H1 (cell line): ENCODE results near the gene TELO2. TPM values are rescaled to one million over a fixed set of nuclear protein-coding genes. Genes with fewer than 3 reads are reported as not detected.

ENCODE experiments used
- CTCF ChIA-PET: fragments of 300-600 bp; sonication (Branson Sonifier 250); formaldehyde crosslinking; loops from one replicate; lab custom pipeline; 2021; ENCODE audit not compliant: partially characterized antibody; lab: Charles Lee
- POLR2A ChIA-PET: fragments of 300-600 bp; sonication (Branson Sonifier 250); formaldehyde crosslinking; loops from one replicate; lab custom pipeline; 2021; ENCODE audit warnings: inconsistent platforms; ENCODE audit not compliant: partially characterized antibody; lab: Charles Lee
- DNase-seq, 2 experiments: peaks; one replicate each; pipeline versions ENCODE4 v3.0.0 to v3.0.0-alpha.2; 2010 to 2022; ENCODE audit warnings: low spot score in 2 of 2, low read depth in 1 of 2, mixed read lengths in 1 of 2
- FAIRE-seq: peaks from 2 replicates; lab custom pipeline; 2011; peaks lifted over from hg19 to GRCh38; lab: Jason Lieb, UNC
- H2AFZ ChIP-seq: 2 replicates; pipeline ENCODE4 v1.8.1; 2012; ENCODE audit warnings: low read length, inconsistent platforms
- H2AK5ac ChIP-seq: 2 replicates; pipeline ENCODE4 v1.6.1; 2013; ENCODE audit warnings: low read depth, low read length
- H2BK120ac ChIP-seq: replicated peaks from 2 replicates; pipeline ENCODE3; 2013; ENCODE audit warnings: low read depth, low read length, inconsistent platforms
- H2BK12ac ChIP-seq: 2 replicates; pipeline ENCODE4 v1.6.1; 2013; ENCODE audit warnings: low read depth, low read length
- H2BK15ac ChIP-seq: 2 replicates; pipeline ENCODE4 v1.6.1; 2013; ENCODE audit warnings: low read length
- H2BK20ac ChIP-seq: 2 replicates; pipeline ENCODE4 v1.6.1; 2013; ENCODE audit warnings: low read length
- H2BK5ac ChIP-seq: 2 replicates; pipeline ENCODE4 v1.6.1; 2013; ENCODE audit warnings: low read depth, low read length
- H3K14ac ChIP-seq: 2 replicates; pipeline ENCODE4 v1.6.1; 2013; ENCODE audit warnings: inconsistent platforms; ENCODE audit not compliant: insufficient read length
- H3K18ac ChIP-seq: 2 replicates; pipeline ENCODE4 v1.6.1; 2013; ENCODE audit warnings: low read length; ENCODE audit errors: extremely low read depth
- H3K23ac ChIP-seq: 2 replicates; pipeline ENCODE4 v1.6.1; 2013; ENCODE audit warnings: inconsistent platforms; ENCODE audit not compliant: insufficient read length
- H3K23me2 ChIP-seq: 2 replicates; pipeline ENCODE4 v1.6.1; 2013; ENCODE audit warnings: low read depth, low read length
- H3K27ac ChIP-seq: 2 replicates; pipeline ENCODE4 v1.6.1; 2011; ENCODE audit warnings: low read depth, low read length, inconsistent platforms
- H3K27me3 ChIP-seq, 4 experiments: replicated peaks in 1 of 4; 1 replicate in 1 of 4; 2 replicates in 3 of 4; pipeline versions ENCODE4 v1.6.1 to v1.8.1; 2011 to 2013; ENCODE audit warnings: low read length in 3 of 4, mild to moderate bottlenecking in 3 of 4, inconsistent platforms in 2 of 4, mixed read lengths in 2 of 4, moderate library complexity in 1 of 4; ENCODE audit not compliant: control insufficient read depth in 3 of 4, insufficient read depth in 3 of 4; ENCODE audit errors: extremely low read depth in 1 of 4
- H3K36me3 ChIP-seq, 4 experiments: 2 replicates each; pipeline versions ENCODE4 v1.6.1 to v1.8.1; 2011 to 2013; ENCODE audit warnings: mild to moderate bottlenecking in 4 of 4, low read length in 3 of 4, moderate library complexity in 2 of 4, control low read depth in 1 of 4, inconsistent platforms in 1 of 4; ENCODE audit not compliant: insufficient read depth in 4 of 4, control insufficient read depth in 2 of 4
- H3K4ac ChIP-seq: replicated peaks from 2 replicates; pipeline ENCODE3; 2013; ENCODE audit warnings: low read length, low read depth, mixed read lengths, inconsistent platforms; ENCODE audit not compliant: insufficient read length
- H3K4me1 ChIP-seq, 4 experiments: replicated peaks in 1 of 4; 1 replicate in 1 of 4; 2 replicates in 3 of 4; pipeline versions ENCODE4 v1.6.1 to v1.8.1; 2011 to 2013; ENCODE audit warnings: low read length in 3 of 4, inconsistent platforms in 2 of 4, mixed read lengths in 1 of 4; ENCODE audit not compliant: insufficient read depth in 4 of 4, control insufficient read depth in 3 of 4
- H3K4me2 ChIP-seq, 2 experiments: 2 replicates each; pipeline versions ENCODE4 v1.6.1 to v1.8.1; 2011 to 2013; ENCODE audit warnings: low read depth in 2 of 2, low read length in 2 of 2, control low read depth in 1 of 2, inconsistent platforms in 1 of 2, mild to moderate bottlenecking in 1 of 2; ENCODE audit not compliant: insufficient read depth in 1 of 2
- H3K4me3 ChIP-seq, 4 experiments: fragments of 200-600, 300-600 bp in 1 of 4; sonication (generic), shearing (Covaris generic), sonication (Bioruptor Twin) in 1 of 4; 2 replicates each; pipeline versions ENCODE4 v1.5.1 to v1.8.1; 2011 to 2016; ENCODE audit warnings: low read length in 4 of 4, low read depth in 3 of 4, control low read depth in 2 of 4, inconsistent platforms in 2 of 4, mild to moderate bottlenecking in 2 of 4, mixed read lengths in 1 of 4, moderate library complexity in 1 of 4; ENCODE audit not compliant: insufficient read depth in 2 of 4; ENCODE audit errors: extremely low read depth in 1 of 4
- H3K56ac ChIP-seq: replicated peaks from 2 replicates; pipeline ENCODE3; 2013; ENCODE audit warnings: low read depth, mild to moderate bottlenecking, mixed read lengths, low read length, inconsistent platforms; ENCODE audit not compliant: insufficient read length
- H3K79me1 ChIP-seq: 2 replicates; pipeline ENCODE4 v1.6.1; 2013; ENCODE audit warnings: low read depth, low read length, control low read depth
- H3K79me2 ChIP-seq, 2 experiments: 2 replicates each; pipeline versions ENCODE4 v1.6.1 to v1.8.1; 2012 to 2013; ENCODE audit warnings: low read length in 2 of 2, mild to moderate bottlenecking in 2 of 2, inconsistent platforms in 1 of 2; ENCODE audit not compliant: insufficient read depth in 2 of 2, control insufficient read depth in 1 of 2
- H3K9ac ChIP-seq, 4 experiments: replicated peaks in 1 of 4; 1 replicate in 1 of 4; 2 replicates in 3 of 4; pipeline versions ENCODE4 v1.6.1 to v1.8.1; 2011 to 2013; ENCODE audit warnings: low read depth in 3 of 4, low read length in 3 of 4, control low read depth in 2 of 4, mild to moderate bottlenecking in 2 of 4, moderate library complexity in 2 of 4, inconsistent platforms in 1 of 4; ENCODE audit errors: extremely low read depth in 1 of 4
- H3K9me3 ChIP-seq, 2 experiments: 2 replicates each; pipeline versions ENCODE4 v1.6.1 to v1.8.1; 2012 to 2013; ENCODE audit warnings: mild to moderate bottlenecking in 2 of 2, moderate library complexity in 2 of 2, control low read depth in 1 of 2, inconsistent platforms in 1 of 2, low read depth in 1 of 2, low read length in 1 of 2, mixed read lengths in 1 of 2; ENCODE audit not compliant: insufficient read depth in 2 of 2
- H4K20me1 ChIP-seq, 2 experiments: replicated peaks in 1 of 2; 2 replicates each; pipeline versions ENCODE3 to v1.8.1; 2011 to 2013; ENCODE audit warnings: inconsistent platforms in 2 of 2, low read length in 2 of 2, mild to moderate bottlenecking in 1 of 2; ENCODE audit not compliant: insufficient read depth in 2 of 2, control insufficient read depth in 1 of 2
- H4K5ac ChIP-seq: 2 replicates; pipeline ENCODE4 v1.6.1; 2013; ENCODE audit warnings: low read length, low read depth, mixed read lengths, inconsistent platforms; ENCODE audit not compliant: insufficient read length
- H4K8ac ChIP-seq: 2 replicates; pipeline ENCODE4 v1.8.0; 2013; ENCODE audit warnings: mild to moderate bottlenecking, moderate library complexity, low read length, inconsistent platforms; ENCODE audit not compliant: insufficient read depth; ENCODE audit errors: extremely low read depth
- H4K91ac ChIP-seq: replicated peaks from 2 replicates; pipeline ENCODE3; 2013; ENCODE audit warnings: low read length, mixed read lengths, inconsistent platforms; ENCODE audit not compliant: insufficient read length
- CTCF ChIP-seq, 3 experiments: IDR thresholded peaks; 1 replicate in 2 of 3; 2 replicates in 1 of 3; pipeline versions ENCODE4 v1.5.1 to v1.6.1; 2011; ENCODE audit warnings: low read length in 3 of 3, mild to moderate bottlenecking in 3 of 3, inconsistent platforms in 2 of 3, low read depth in 1 of 3, moderate library complexity in 1 of 3; ENCODE audit not compliant: insufficient read depth in 1 of 3; ENCODE audit errors: control extremely low read depth in 1 of 3
- GABPA ChIP-seq: IDR thresholded peaks from 2 replicates; pipeline ENCODE4 v1.6.1; 2011; ENCODE audit warnings: mild to moderate bottlenecking, low read length, moderate library complexity, borderline replicate concordance; ENCODE audit not compliant: insufficient read depth
- WGBS, 2 experiments: shearing (Covaris generic) in 1 of 2; methylation state at CpG; one replicate each; pipeline versions ENCODE4 v1.1.6 to v1.1.7; 2013 to 2015; ENCODE audit warnings: low lambda C conversion rate in 2 of 2, mixed read lengths in 2 of 2, inconsistent platforms in 1 of 2, low coverage in 1 of 2, missing lambda C conversion rate in 1 of 2; ENCODE audit not compliant: insufficient replicate concordance in 2 of 2, insufficient coverage in 1 of 2, insufficient read length in 1 of 2; ENCODE audit errors: extremely low coverage in 1 of 2, missing lambda C conversion rate in 1 of 2; 5-methylcytosine and 5-hydroxymethylcytosine counted together
- polyA plus RNA-seq, 7 experiments: library from polyadenylated mRNA; depleted of rRNA in 3 of 7; stranded (reverse) in 5 of 7; unstranded in 2 of 7; fragments of >200 nt in 5 of 7; fragments of 200-250 nt in 2 of 7; gene quantifications; 1 replicate in 5 of 7; 2 replicates in 1 of 7; 4 replicates in 1 of 7; pipeline versions ENCODE4 v1.2.1 to v1.2.3, GENCODE V29; 2011 to 2013; ENCODE audit warnings: missing spikeins in 2 of 7, mixed read lengths in 2 of 7
- total RNA-seq: library from RNA; stranded (reverse); fragmentation: NEBNext Ultra II Directional; extraction: Animal tissue kit (Norgen Biotek cat#: 25700); gene quantifications from 2 replicates; pipeline ENCODE4 v1.2.1, GENCODE V29; 2021

TELO2 gene
- total and polyA plus RNA-seq, 2 of the 8 experiments (the other 6 are each of a cell fraction or from before 2014, with no cell fraction given): 39.3 to 64.8 TPM

GRCh38 chr16:1491327-1491726 is 1.8 kb upstream of the TELO2 start:
- Histone ChIP-seq H2BK120ac (no peak overlapping the region), H3K9me3 (no peaks in the 10 kb centered on the region), H3K36me3 (peaks cover 5 to 19% (median 10%) of the 10 kb centered on the region in 4 experiments; a peak in 7 of 8 replicates), H4K8ac (no peak overlapping the region), H4K5ac (no peak overlapping the region), H2BK5ac (no peak overlapping the region), H2BK20ac (no peak overlapping the region), H2BK15ac (no peak overlapping the region), H3K27me3 (no peaks in the 10 kb centered on the region), H3K4me1 (peaks cover 0 to 8% (median 5%) of the 10 kb centered on the region in 4 experiments; a peak in 4 of 7 replicates), H3K4me2 (no peak overlapping the region), H3K79me1 (peaks cover 3% of the 10 kb centered on the region), H3K18ac (no peak overlapping the region), H3K79me2 (peaks cover 0 to 12% of the 10 kb centered on the region in 2 experiments; a peak in 1 of 4 replicates), H3K4me3 (no peak overlapping the region), H3K23ac (no peak overlapping the region), H2BK12ac (no peak overlapping the region), H2AK5ac (no peak overlapping the region), H3K14ac (no peak overlapping the region), H3K56ac (no peak overlapping the region), H3K23me2 (peaks cover 9% of the 10 kb centered on the region), H4K20me1 (peaks cover 0 to 3% of the 10 kb centered on the region in 2 experiments), H3K9ac (no peak overlapping the region), H3K4ac (no peak overlapping the region), H3K27ac (no peak overlapping the region), H4K91ac (no peak overlapping the region), H2AFZ (no peak overlapping the region; the same call in 1 of the 2 replicates)
- CTCF ChIA-PET: interaction anchor here (0.6 to 1.4 kb wide), 6 partner anchors 9 to 234 kb away, joined by 3 to 5 read pairs (median 3); no protein-coding TSS in a partner anchor
- POLR2A ChIA-PET: interaction anchor here (0.8 to 16.8 kb wide), 6 partner anchors 9 to 286 kb away, joined by 3 to 175 read pairs (median 3); no protein-coding TSS in a partner anchor
- 90% methylated on average over 12 of the region's 12 CpGs; no CpG with 5 or more reads in 1 of the 2 experiments for WGBS, 2 experiments
- no peak for DNase-seq
- TF ChIP-seq CTCF (IDR thresholded peaks at IDR 0.05; ENCODE audit: control extremely low read depth in 1 of 3, insufficient read depth in 1 of 3, low read depth in 1 of 3, low read length in 3 of 3) (peak in 1 of 3 experiments; percentile 12; a peak in 1 of 4 replicates), GABPA (no peak)
- no peak for FAIRE-seq
